ENCODE results near the gene LRIG1. TPM values are rescaled to one million over a fixed set of nuclear protein-coding genes. Genes with fewer than 3 reads are reported as not detected.
A peak's percentile ranks its signal among the peaks of the same experiment; 100 is the strongest.

Gene LRIG1
- total and polyA plus RNA-seq, 9 of the 15 experiments (the other 6 are each of a cell fraction or from before 2014, with no cell fraction given): 0.05 to 0.38 (median 0.13) TPM; not detected in 3

DNA sequence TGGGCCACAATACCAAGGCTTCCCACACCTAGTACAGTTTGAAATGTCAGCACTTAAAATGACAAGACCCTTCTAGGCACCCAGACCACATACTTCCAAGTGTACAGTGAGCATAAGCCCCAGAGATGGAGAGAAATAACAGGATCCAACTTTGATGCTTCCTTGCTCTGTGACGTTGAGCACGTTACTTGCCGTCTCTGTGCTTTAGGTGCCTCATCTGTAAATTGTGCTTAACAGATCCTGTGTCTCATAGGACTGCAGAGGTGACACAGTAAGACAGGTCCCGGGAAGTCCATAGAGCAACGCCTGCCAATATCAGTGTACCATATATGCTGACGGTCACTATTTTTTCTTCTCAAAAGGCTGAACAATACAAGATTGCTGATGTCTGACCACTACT lies 59.1 kb downstream of the LRIG1 start:
- Histone ChIP-seq H3K9ac (ENCODE audit: insufficient read depth in 1 of 2, low read depth in 2 of 2, low read length in 2 of 2) (no peak overlapping the region), H3K27ac (ENCODE audit: extremely low read depth, low read depth, low read length) (no peak overlapping the region), H2AFZ (ENCODE audit: low read depth, low read length) (no peak overlapping the region), H3K9me3 (replicated peaks; ENCODE audit: control insufficient read depth, insufficient read depth, low read depth, low read length) (no peaks in the 10 kb centered on the region), H4K20me1 (replicated peaks; ENCODE audit: control insufficient read depth, insufficient read depth, low read length) (no peaks in the 10 kb centered on the region), H3K27me3 (ENCODE audit: control insufficient read depth in 2 of 2, insufficient read depth in 2 of 2, low read length in 2 of 2) (peaks cover 0 to 34% of the 10 kb centered on the region in 2 experiments; a peak in 4 of 5 replicates), H3K4me3 (no peak overlapping the region), H3K4me2 (ENCODE audit: insufficient read depth, low read length) (no peak overlapping the region), H3K9me1 (ENCODE audit: control insufficient read depth, insufficient read depth, low read length) (no peaks in the 10 kb centered on the region), H3K36me3 (ENCODE audit: control insufficient read depth, insufficient read depth, low read length) (no peaks in the 10 kb centered on the region), H3K4me1 (replicated peaks in 1 of 2; ENCODE audit: control insufficient read depth in 2 of 2, insufficient read depth in 2 of 2, low read length in 2 of 2) (no peaks in the 10 kb centered on the region), H3K79me2 (ENCODE audit: control insufficient read depth, insufficient read depth, low read length) (no peaks in the 10 kb centered on the region)
- WGBS (ENCODE audit: insufficient coverage, low coverage, missing lambda C conversion rate): 63% methylated on average over 6 of the region's 6 CpGs
- TF ChIP-seq, protein P1, sequence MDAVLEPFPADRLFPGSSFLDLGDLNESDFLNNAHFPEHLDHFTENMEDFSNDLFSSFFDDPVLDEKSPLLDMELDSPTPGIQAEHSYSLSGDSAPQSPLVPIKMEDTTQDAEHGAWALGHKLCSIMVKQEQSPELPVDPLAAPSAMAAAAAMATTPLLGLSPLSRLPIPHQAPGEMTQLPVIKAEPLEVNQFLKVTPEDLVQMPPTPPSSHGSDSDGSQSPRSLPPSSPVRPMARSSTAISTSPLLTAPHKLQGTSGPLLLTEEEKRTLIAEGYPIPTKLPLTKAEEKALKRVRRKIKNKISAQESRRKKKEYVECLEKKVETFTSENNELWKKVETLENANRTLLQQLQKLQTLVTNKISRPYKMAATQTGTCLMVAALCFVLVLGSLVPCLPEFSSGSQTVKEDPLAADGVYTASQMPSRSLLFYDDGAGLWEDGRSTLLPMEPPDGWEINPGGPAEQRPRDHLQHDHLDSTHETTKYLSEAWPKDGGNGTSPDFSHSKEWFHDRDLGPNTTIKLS (IDR thresholded peaks at IDR 0.05; ENCODE audit: borderline replicate concordance, low read depth): no peak
- TF ChIP-seq MAFG (tag; conservative IDR thresholded peaks at IDR 0.05) (0 out of 2 replicates have a peak, but pooled peaks have one; percentile 4), ZFP36 (IDR thresholded peaks at IDR 0.05; ENCODE audit: low read depth, low read length, partially characterized antibody) (peak; percentile 36), RBM25 (IDR thresholded peaks at IDR 0.05; ENCODE audit: low read depth, low read length, severe bottlenecking) (peak; percentile 35)
- FAIRE-seq (no peak), ATAC-seq (no peak), DNase-seq (ENCODE audit: extremely low read depth in 1 of 4, low spot score in 3 of 4) (no peak)
- CTCF ChIA-PET (ENCODE audit: low intra/inter-chr PET ratio): no interaction called here
- in situ Hi-C loops (cut with MboI): no loop called here
- intact Hi-C loops (cut with micrococcal nuclease): no loop called here
- no TSS peak for BruUV-seq (replicated peaks)
- POLR2A ChIA-PET: interaction anchor here (0.6 kb wide), 1 partner anchor 30 kb away, joined by 3 read pairs; no protein-coding TSS in a partner anchor

DNA sequence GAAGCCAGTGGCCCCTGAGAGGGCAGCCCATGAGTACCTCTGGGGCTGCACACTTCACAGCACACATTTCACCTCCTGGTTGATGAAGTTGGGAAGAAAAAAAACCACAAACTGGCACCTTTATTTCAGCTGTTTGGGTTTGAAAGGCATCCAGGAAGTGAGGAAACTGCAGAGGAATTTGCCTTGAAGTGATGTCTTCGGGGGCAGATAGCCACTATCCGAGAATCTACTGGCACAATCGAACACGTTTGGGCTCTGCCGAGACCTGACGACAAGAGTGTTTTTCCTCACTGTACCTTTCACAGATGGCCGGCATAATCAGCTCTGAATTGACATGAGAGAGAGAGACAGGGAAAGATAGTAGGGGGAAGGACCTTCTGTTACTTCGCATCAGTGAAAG lies 59.7 kb downstream of the LRIG1 start:
- H3K9ac ChIP-seq (ENCODE audit: insufficient read depth in 1 of 2, low read depth in 2 of 2, low read length in 2 of 2): no peak overlapping the region
- ChIA-PET POLR2A (no interaction called here), CTCF (ENCODE audit: low intra/inter-chr PET ratio) (no interaction called here)
- ATAC-seq (no peak), FAIRE-seq (no peak), DNase-seq (ENCODE audit: extremely low read depth in 1 of 4, low spot score in 3 of 4) (no peak)
- no peaks in the 10 kb centered on the region for H3K79me2 ChIP-seq (ENCODE audit: control insufficient read depth, insufficient read depth, low read length)
- WGBS (ENCODE audit: insufficient coverage, low coverage, missing lambda C conversion rate): 9% methylated on average over 5 of the region's 8 CpGs
- no peak overlapping the region for H2AFZ ChIP-seq (ENCODE audit: low read depth, low read length)
- H3K27me3 ChIP-seq (ENCODE audit: control insufficient read depth in 2 of 2, insufficient read depth in 2 of 2, low read length in 2 of 2): peaks cover 0 to 38% of the 10 kb centered on the region in 2 experiments; a peak in 4 of 5 replicates
- H3K9me1 ChIP-seq (ENCODE audit: control insufficient read depth, insufficient read depth, low read length): no peaks in the 10 kb centered on the region
- H3K4me3 ChIP-seq: no peak overlapping the region
- in situ Hi-C loops (cut with MboI): no loop called here
- no peak overlapping the region for H3K4me2 ChIP-seq (ENCODE audit: insufficient read depth, low read length)
- no peaks in the 10 kb centered on the region for H3K36me3 ChIP-seq (ENCODE audit: control insufficient read depth, insufficient read depth, low read length)
- H3K4me1 ChIP-seq (replicated peaks in 1 of 2; ENCODE audit: control insufficient read depth in 2 of 2, insufficient read depth in 2 of 2, low read length in 2 of 2): no peaks in the 10 kb centered on the region
- H4K20me1 ChIP-seq (replicated peaks; ENCODE audit: control insufficient read depth, insufficient read depth, low read length): no peaks in the 10 kb centered on the region
- intact Hi-C loops (cut with micrococcal nuclease): no loop called here
- no TSS peak for BruUV-seq (replicated peaks)
- H3K9me3 ChIP-seq (replicated peaks; ENCODE audit: control insufficient read depth, insufficient read depth, low read depth, low read length): no peaks in the 10 kb centered on the region
- H3K27ac ChIP-seq (ENCODE audit: extremely low read depth, low read depth, low read length): no peak overlapping the region
- TF ChIP-seq RFX1 (IDR thresholded peaks at IDR 0.05): no peak
- TF ChIP-seq KAT7 (CRISPR knock-in tag; IDR thresholded peaks at IDR 0.05; ENCODE audit: borderline replicate concordance): no peak
- TF ChIP-seq RBM25 (IDR thresholded peaks at IDR 0.05; ENCODE audit: low read depth, low read length, severe bottlenecking): no peak
- TF ChIP-seq, protein P2, sequence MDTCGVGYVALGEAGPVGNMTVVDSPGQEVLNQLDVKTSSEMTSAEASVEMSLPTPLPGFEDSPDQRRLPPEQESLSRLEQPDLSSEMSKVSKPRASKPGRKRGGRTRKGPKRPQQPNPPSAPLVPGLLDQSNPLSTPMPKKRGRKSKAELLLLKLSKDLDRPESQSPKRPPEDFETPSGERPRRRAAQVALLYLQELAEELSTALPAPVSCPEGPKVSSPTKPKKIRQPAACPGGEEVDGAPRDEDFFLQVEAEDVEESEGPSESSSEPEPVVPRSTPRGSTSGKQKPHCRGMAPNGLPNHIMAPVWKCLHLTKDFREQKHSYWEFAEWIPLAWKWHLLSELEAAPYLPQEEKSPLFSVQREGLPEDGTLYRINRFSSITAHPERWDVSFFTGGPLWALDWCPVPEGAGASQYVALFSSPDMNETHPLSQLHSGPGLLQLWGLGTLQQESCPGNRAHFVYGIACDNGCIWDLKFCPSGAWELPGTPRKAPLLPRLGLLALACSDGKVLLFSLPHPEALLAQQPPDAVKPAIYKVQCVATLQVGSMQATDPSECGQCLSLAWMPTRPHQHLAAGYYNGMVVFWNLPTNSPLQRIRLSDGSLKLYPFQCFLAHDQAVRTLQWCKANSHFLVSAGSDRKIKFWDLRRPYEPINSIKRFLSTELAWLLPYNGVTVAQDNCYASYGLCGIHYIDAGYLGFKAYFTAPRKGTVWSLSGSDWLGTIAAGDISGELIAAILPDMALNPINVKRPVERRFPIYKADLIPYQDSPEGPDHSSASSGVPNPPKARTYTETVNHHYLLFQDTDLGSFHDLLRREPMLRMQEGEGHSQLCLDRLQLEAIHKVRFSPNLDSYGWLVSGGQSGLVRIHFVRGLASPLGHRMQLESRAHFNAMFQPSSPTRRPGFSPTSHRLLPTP (IDR thresholded peaks at IDR 0.05; ENCODE audit: borderline replicate concordance, extremely low read depth, insufficient read length): no peak
- TF ChIP-seq, protein P3, sequence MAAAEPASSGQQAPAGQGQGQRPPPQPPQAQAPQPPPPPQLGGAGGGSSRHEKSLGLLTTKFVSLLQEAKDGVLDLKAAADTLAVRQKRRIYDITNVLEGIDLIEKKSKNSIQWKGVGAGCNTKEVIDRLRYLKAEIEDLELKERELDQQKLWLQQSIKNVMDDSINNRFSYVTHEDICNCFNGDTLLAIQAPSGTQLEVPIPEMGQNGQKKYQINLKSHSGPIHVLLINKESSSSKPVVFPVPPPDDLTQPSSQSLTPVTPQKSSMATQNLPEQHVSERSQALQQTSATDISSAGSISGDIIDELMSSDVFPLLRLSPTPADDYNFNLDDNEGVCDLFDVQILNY (CRISPR knock-in tag; IDR thresholded peaks at IDR 0.05): no peak
- no peak for TF ChIP-seq DIDO1 (tag; IDR thresholded peaks at IDR 0.05; ENCODE audit: low read depth)
- no peak for TF ChIP-seq KAT8 (IDR thresholded peaks at IDR 0.05; ENCODE audit: low read depth)
- no peak for TF ChIP-seq SPI1 (IDR thresholded peaks at IDR 0.05; ENCODE audit: borderline replicate concordance, low read depth, low read length)
